T-helper 17 cell (primary cell): ENCODE measurements around the gene RAB11FIP4. TPM values are rescaled to one million over a fixed set of nuclear protein-coding genes. Genes with fewer than 3 reads are reported as not detected.
"Not testable (repeated sequence)": the region's sequence is repeated elsewhere in the genome, so short reads cannot be mapped to it uniquely, and the experiment has no call there.

ENCODE experiments used
- ATAC-seq: fragments of 150-1000 bp; cut with Tn5 transposase; 2 replicates; pipeline ENCODE4 v1.10.0; 2021; ENCODE audit warnings: mild to moderate bottlenecking, moderate library complexity
- DNase-seq, 3 donors: peaks; one replicate each; pipeline versions ENCODE4 v3.0.0 to v3.0.0-alpha.2; 2020 to 2021
- H3K9me3 ChIP-seq: one replicate; pipeline ENCODE4 v1.7.0; 2013; ENCODE audit warnings: low read length, mild to moderate bottlenecking; ENCODE audit not compliant: control insufficient read depth, poor library complexity, severe bottlenecking
- H3K27ac Mint-ChIP-seq: one replicate; pipeline ENCODE4 v1.8.0; 2022; ENCODE audit warnings: mild to moderate bottlenecking, moderate library complexity, mixed read lengths
- H3K27me3 Mint-ChIP-seq: one replicate; pipeline ENCODE4 v1.8.0; 2022; ENCODE audit warnings: mixed read lengths
- H3K36me3 Mint-ChIP-seq: one replicate; pipeline ENCODE4 v1.8.0; 2022; ENCODE audit warnings: low read depth, mixed read lengths
- H3K4me1 Mint-ChIP-seq: one replicate; pipeline ENCODE4 v1.8.0; 2022; ENCODE audit warnings: mild to moderate bottlenecking, mixed read lengths
- H3K4me3 Mint-ChIP-seq: one replicate; pipeline ENCODE4 v1.8.0; 2022; ENCODE audit warnings: mild to moderate bottlenecking, moderate library complexity, mixed read lengths
- total RNA-seq, 4 donors: library from RNA in 2 of 4; stranded (reverse) in 2 of 4; gene quantifications; one replicate each; pipeline ENCODE4 v1.2.3 and lab custom pipeline; 2022 to 2026

Gene RAB11FIP4
- total RNA-seq, 2 donors from 2014 or later: 47.4 to 61.9 TPM

GRCh38 chr17:31437720-31438400 is 46.4 kb downstream of the RAB11FIP4 start:
- no peaks in the 10 kb centered on the region for H3K9me3 ChIP-seq
- no peak overlapping the region for H3K27ac Mint-ChIP-seq
- peaks cover 13% of the 10 kb centered on the region for H3K4me1 Mint-ChIP-seq
- no peak for ATAC-seq
- H3K4me3 Mint-ChIP-seq: no peak overlapping the region
- H3K27me3 Mint-ChIP-seq: peaks cover 9% of the 10 kb centered on the region
- DNase-seq: no peak
- no peaks in the 10 kb centered on the region for H3K36me3 Mint-ChIP-seq

GRCh38 chr17:31439716-31440115 is 48.2 kb downstream of the RAB11FIP4 start:
- Mint-ChIP-seq H3K4me1 (peaks cover 2% of the 10 kb centered on the region), H3K27me3 (no peaks in the 10 kb centered on the region), H3K4me3 (no peak overlapping the region), H3K36me3 (no peaks in the 10 kb centered on the region), H3K27ac (peak overlapping the region; percentile 45)
- ATAC-seq (no peak), DNase-seq (no peak)
- H3K9me3 ChIP-seq: no peaks in the 10 kb centered on the region

- Mint-ChIP-seq H3K36me3 (no peaks in the 10 kb centered on the region), H3K27me3 (no peaks in the 10 kb centered on the region), H3K27ac (no peak overlapping the region), H3K4me3 (no peak overlapping the region), H3K4me1 (peaks cover 2% of the 10 kb centered on the region)
- no peaks in the 10 kb centered on the region for H3K9me3 ChIP-seq
- no peak for DNase-seq
- ATAC-seq: no peak
Observed at GRCh38 chr17:31442276-31442675, 50.8 kb downstream of the RAB11FIP4 start.

GRCh38 chr17:31442856-31443255 is 51.4 kb downstream of the RAB11FIP4 start:
- not testable (repeated sequence) for H3K27me3 Mint-ChIP-seq, H3K27ac Mint-ChIP-seq, DNase-seq, ATAC-seq, H3K9me3 ChIP-seq, H3K4me3 Mint-ChIP-seq, H3K4me1 Mint-ChIP-seq, H3K36me3 Mint-ChIP-seq

GRCh38 chr17:31443386-31443785 is 51.9 kb downstream of the RAB11FIP4 start:
- H3K36me3 Mint-ChIP-seq: no peaks in the 10 kb centered on the region
- no peaks in the 10 kb centered on the region for H3K4me1 Mint-ChIP-seq
- H3K4me3 Mint-ChIP-seq: no peak overlapping the region
- no peaks in the 10 kb centered on the region for H3K9me3 ChIP-seq
- H3K27me3 Mint-ChIP-seq: no peaks in the 10 kb centered on the region
- ATAC-seq: no peak
- DNase-seq: no peak
- no peak overlapping the region for H3K27ac Mint-ChIP-seq

- ATAC-seq: no peak
- no peaks in the 10 kb centered on the region for H3K36me3 Mint-ChIP-seq
- no peak for DNase-seq
- no peaks in the 10 kb centered on the region for H3K27me3 Mint-ChIP-seq
- no peak overlapping the region for H3K27ac Mint-ChIP-seq
- no peaks in the 10 kb centered on the region for H3K9me3 ChIP-seq
- H3K4me1 Mint-ChIP-seq: no peaks in the 10 kb centered on the region
- no peak overlapping the region for H3K4me3 Mint-ChIP-seq
Observed at GRCh38 chr17:31444026-31444425, 52.6 kb downstream of the RAB11FIP4 start.

- peaks cover 15% of the 10 kb centered on the region for H3K27me3 Mint-ChIP-seq
- H3K4me3 Mint-ChIP-seq: no peak overlapping the region
- ATAC-seq (no peak), DNase-seq (no peak)
- no peak overlapping the region for H3K27ac Mint-ChIP-seq
- H3K9me3 ChIP-seq: no peaks in the 10 kb centered on the region
- peaks cover 3% of the 10 kb centered on the region for H3K36me3 Mint-ChIP-seq
- H3K4me1 Mint-ChIP-seq: peaks cover 7% of the 10 kb centered on the region
Observed at GRCh38 chr17:31446195-31446967, 54.9 kb downstream of the RAB11FIP4 start.

- no peaks in the 10 kb centered on the region for H3K9me3 ChIP-seq
- DNase-seq (no peak), ATAC-seq (no peak)
- Mint-ChIP-seq H3K4me1 (peaks cover 9% of the 10 kb centered on the region), H3K27me3 (peaks cover 15% of the 10 kb centered on the region), H3K27ac (no peak overlapping the region), H3K36me3 (peaks cover 3% of the 10 kb centered on the region), H3K4me3 (no peak overlapping the region)
Observed at GRCh38 chr17:31448467-31449077, 57.1 kb downstream of the RAB11FIP4 start.

- H3K9me3 ChIP-seq: no peaks in the 10 kb centered on the region
- Mint-ChIP-seq H3K36me3 (peaks cover 3% of the 10 kb centered on the region), H3K4me3 (no peak overlapping the region), H3K27ac (no peak overlapping the region), H3K4me1 (peaks cover 9% of the 10 kb centered on the region), H3K27me3 (peaks cover 15% of the 10 kb centered on the region)
- no peak for ATAC-seq
- DNase-seq: no peak
Observed at GRCh38 chr17:31449111-31449510, 57.6 kb downstream of the RAB11FIP4 start.

- H3K9me3 ChIP-seq: no peaks in the 10 kb centered on the region
- Mint-ChIP-seq H3K27me3 (peaks cover 15% of the 10 kb centered on the region), H3K36me3 (peaks cover 3% of the 10 kb centered on the region), H3K4me1 (peaks cover 9% of the 10 kb centered on the region), H3K27ac (no peak overlapping the region), H3K4me3 (no peak overlapping the region)
- DNase-seq: no peak
- ATAC-seq: no peak
Observed at GRCh38 chr17:31449746-31450145, 58.3 kb downstream of the RAB11FIP4 start.

- Mint-ChIP-seq H3K4me1 (peaks cover 9% of the 10 kb centered on the region), H3K27ac (no peak overlapping the region), H3K27me3 (peaks cover 15% of the 10 kb centered on the region), H3K4me3 (no peak overlapping the region), H3K36me3 (peaks cover 3% of the 10 kb centered on the region)
- no peak for ATAC-seq
- no peak for DNase-seq
- no peaks in the 10 kb centered on the region for H3K9me3 ChIP-seq
Observed at GRCh38 chr17:31452101-31452500, 60.6 kb downstream of the RAB11FIP4 start.

- peaks cover 15% of the 10 kb centered on the region for H3K27me3 Mint-ChIP-seq
- H3K4me1 Mint-ChIP-seq: peaks cover 9% of the 10 kb centered on the region
- DNase-seq (no peak), ATAC-seq (no peak)
- H3K9me3 ChIP-seq: no peaks in the 10 kb centered on the region
- no peak overlapping the region for H3K27ac Mint-ChIP-seq
- peaks cover 3% of the 10 kb centered on the region for H3K36me3 Mint-ChIP-seq
- no peak overlapping the region for H3K4me3 Mint-ChIP-seq
Observed at GRCh38 chr17:31452561-31453110, 61.2 kb downstream of the RAB11FIP4 start.

- ATAC-seq: no peak
- Mint-ChIP-seq H3K27ac (no peak overlapping the region), H3K36me3 (peaks cover 3% of the 10 kb centered on the region), H3K27me3 (peaks cover 15% of the 10 kb centered on the region), H3K4me3 (no peak overlapping the region), H3K4me1 (peaks cover 9% of the 10 kb centered on the region)
- H3K9me3 ChIP-seq: no peaks in the 10 kb centered on the region
- no peak for DNase-seq
Observed at GRCh38 chr17:31453896-31454295, 62.4 kb downstream of the RAB11FIP4 start.
